Stomach (tissue), 4 donors: ENCODE results near the gene SLC2A4RG.

ENCODE experiments used
- EP300 ChIP-seq: sonication (generic); formaldehyde crosslinking; IDR thresholded peaks from one replicate; pipeline ENCODE4 v1.6.1; 2017; ENCODE audit warnings: antibody characterized with exemption
- POLR2A ChIP-seq, 4 donors: fragments of 450-650 bp; IDR thresholded peaks; one replicate each; pipeline ENCODE4 v1.6.1; 2016; ENCODE audit warnings: antibody characterized with exemption in 4 of 4, control low read depth in 2 of 4, mild to moderate bottlenecking in 1 of 4, moderate library complexity in 1 of 4

DNA sequence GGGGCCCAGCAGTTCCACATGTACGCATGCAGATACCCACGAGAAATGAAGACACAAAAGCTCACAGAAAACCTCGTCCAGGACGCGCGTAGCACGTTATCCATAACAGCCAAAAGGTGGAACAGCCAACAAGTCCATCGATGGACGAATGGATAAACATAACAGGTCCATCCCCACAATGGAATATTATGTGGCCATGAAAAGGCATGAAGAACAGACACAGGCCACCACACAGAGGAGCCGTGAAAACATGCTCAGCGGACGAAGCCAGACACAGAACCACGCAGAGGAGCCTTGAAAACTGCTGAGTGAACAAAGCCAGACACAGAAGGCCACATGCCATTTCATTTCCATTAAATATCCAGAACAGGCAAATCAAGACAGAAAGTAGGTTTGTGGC, 38.0 kb downstream of the SLC2A4RG start:
- no peak for TF ChIP-seq POLR2A (IDR thresholded peaks at IDR 0.05)
- no peak for TF ChIP-seq EP300
